Upper lobe of left lung (tissue), 6 donors: ENCODE results near the gene SPESP1. TPM values are rescaled to one million over a fixed set of nuclear protein-coding genes. Genes with fewer than 3 reads are reported as not detected.

Experiments
- ATAC-seq, 2 donors: fragments of 200-7000 bp; cut with Tn5 transposase; one replicate each; pipeline ENCODE4 v1.9.1; 2022; ENCODE audit warnings: mild to moderate bottlenecking in 2 of 2, moderate library complexity in 2 of 2; ENCODE audit not compliant: low FRiP score in 2 of 2
- DNase-seq, 2 donors: peaks; one replicate each; pipeline ENCODE4 v3.0.0-alpha.2; 2019 to 2020
- H3K27ac ChIP-seq, 4 donors: fragments of 200-600 bp; sonication (generic); one replicate each; pipeline ENCODE4 v1.5.1; 2016 to 2019
- H3K27me3 ChIP-seq, 4 donors: fragments of 200-600 bp; sonication (generic); one replicate each; pipeline ENCODE4 v1.5.1; 2017 to 2019
- H3K36me3 ChIP-seq, 4 donors: fragments of 200-600 bp; sonication (generic); one replicate each; pipeline ENCODE4 v1.5.1; 2016 to 2019
- H3K4me1 ChIP-seq, 4 donors: fragments of 200-600 bp; sonication (generic); one replicate each; pipeline ENCODE4 v1.5.1; 2018 to 2019
- H3K4me3 ChIP-seq, 4 donors: fragments of 200-600 bp; sonication (generic); one replicate each; pipeline ENCODE4 v1.5.1; 2017 to 2019; ENCODE audit warnings: mild to moderate bottlenecking in 2 of 4, moderate library complexity in 1 of 4
- H3K9me3 ChIP-seq, 4 donors: fragments of 200-600 bp; sonication (generic); one replicate each; pipeline ENCODE4 v1.5.1; 2018 to 2019
- EP300 ChIP-seq, 4 donors: sonication (generic); formaldehyde crosslinking; IDR thresholded peaks; one replicate each; pipeline ENCODE4 v1.5.1; 2017; ENCODE audit warnings: antibody characterized with exemption in 4 of 4, control low read depth in 2 of 4
- POLR2A ChIP-seq, 4 donors: fragments of 450-650 bp; IDR thresholded peaks; one replicate each; pipeline ENCODE4 v1.5.1; 2016 to 2017; ENCODE audit warnings: antibody characterized with exemption in 4 of 4, mild to moderate bottlenecking in 2 of 4
- POLR2AphosphoS5 ChIP-seq, 2 donors: sonication (generic); formaldehyde crosslinking; IDR thresholded peaks; one replicate each; pipeline ENCODE4 v1.5.1; 2017; ENCODE audit warnings: antibody characterized with exemption in 2 of 2
- WGBS, 2 donors: methylation state at CpG; one replicate each; pipeline ENCODE4 v1.1.5; 2017 to 2018; 5-methylcytosine and 5-hydroxymethylcytosine counted together
- total RNA-seq, 6 donors: library from RNA; depleted of rRNA in 4 of 6; stranded (reverse); fragments of >200 nt in 4 of 6; gene quantifications; one replicate each; pipeline versions ENCODE4 v1.1.0 to v1.2.1, GENCODE V29; 2016 to 2021
- TF ChIP-seq, protein P1 (sequence below), 6 experiments: fragments of 450-650 bp in 4 of 6; fragments of 200-600 bp in 2 of 6; sonication (generic) in 2 of 6; IDR thresholded peaks; one replicate each; pipeline ENCODE4 v1.5.1; 2016 to 2019; ENCODE audit warnings: antibody characterized with exemption in 6 of 6
- donor health status: DM: no; HTN: no; CAD: no; lungs with moderate emphysema.
- donor health status: DM: no; HTN: yes; CAD: no; lungs with severe emphysema.

SPESP1 gene
- total RNA-seq, 6 donors from 2014 or later = 0.91 to 5.1 (median 2.5) TPM; not detected in 1

DNA sequence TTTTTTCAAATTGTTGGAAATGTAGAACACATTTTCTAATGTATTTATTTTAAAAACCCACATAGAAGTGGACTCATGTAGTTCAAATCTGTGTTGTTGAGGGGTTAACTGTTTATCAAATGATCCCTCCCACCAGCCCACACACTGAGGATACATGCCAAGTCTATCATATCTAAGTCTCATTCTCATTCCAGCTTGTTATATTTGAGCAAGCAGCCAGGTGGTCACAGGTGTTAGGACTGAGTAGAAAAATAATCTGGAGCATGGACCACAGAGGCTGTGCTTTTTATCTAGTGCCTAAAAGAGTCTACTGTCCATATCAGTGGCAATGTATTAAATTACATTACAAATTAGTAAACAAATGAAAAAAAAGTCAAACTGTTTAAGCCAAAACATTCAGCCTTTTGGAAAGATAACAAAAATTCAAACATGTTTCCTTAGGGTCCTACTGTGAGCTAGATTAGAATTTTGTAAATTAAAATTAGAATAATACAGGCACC lies 20.7 kb upstream of the SPESP1 start:
- TF ChIP-seq EP300 (IDR thresholded peaks at IDR 0.05) (no peak), POLR2A (IDR thresholded peaks at IDR 0.05) (no peak), POLR2AphosphoS5 (IDR thresholded peaks at IDR 0.05) (no peak)
- no peak for ATAC-seq
- H3K27ac ChIP-seq = no peak overlapping the region
- no peak overlapping the region for H3K4me3 ChIP-seq
- no peaks in the 10 kb centered on the region for H3K27me3 ChIP-seq
- no peaks in the 10 kb centered on the region for H3K36me3 ChIP-seq
- H3K4me1 ChIP-seq = no peaks in the 10 kb centered on the region
- H3K9me3 ChIP-seq = no peaks in the 10 kb centered on the region
- DNase-seq = no peak

DNA sequence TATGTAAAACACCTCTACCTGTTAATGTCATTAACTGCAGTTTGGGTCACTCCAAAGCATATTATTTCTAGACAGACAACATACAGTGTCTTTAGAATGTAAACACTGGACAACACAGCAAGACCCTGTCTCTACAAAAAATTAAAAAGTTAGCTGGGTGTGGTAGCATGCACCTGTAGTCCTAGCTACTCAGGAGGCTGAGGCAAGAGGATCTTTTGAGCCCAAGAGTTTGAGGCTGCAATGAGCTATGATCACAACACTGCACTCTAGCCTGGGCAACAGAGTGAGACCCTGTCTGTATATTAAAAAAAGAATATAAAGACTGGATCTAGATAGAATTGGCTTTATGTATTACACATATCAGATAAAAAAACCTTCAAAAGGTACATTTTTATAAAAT lies 20.0 kb upstream of the SPESP1 start:
- Histone ChIP-seq H3K9me3 (no peaks in the 10 kb centered on the region), H3K4me1 (no peaks in the 10 kb centered on the region), H3K4me3 (no peak overlapping the region), H3K36me3 (no peaks in the 10 kb centered on the region), H3K27me3 (no peaks in the 10 kb centered on the region), H3K27ac (no peak overlapping the region)
- TF ChIP-seq POLR2AphosphoS5 (IDR thresholded peaks at IDR 0.05) (no peak), POLR2A (IDR thresholded peaks at IDR 0.05) (no peak), EP300 (IDR thresholded peaks at IDR 0.05) (no peak)
- TF ChIP-seq, protein P1, sequence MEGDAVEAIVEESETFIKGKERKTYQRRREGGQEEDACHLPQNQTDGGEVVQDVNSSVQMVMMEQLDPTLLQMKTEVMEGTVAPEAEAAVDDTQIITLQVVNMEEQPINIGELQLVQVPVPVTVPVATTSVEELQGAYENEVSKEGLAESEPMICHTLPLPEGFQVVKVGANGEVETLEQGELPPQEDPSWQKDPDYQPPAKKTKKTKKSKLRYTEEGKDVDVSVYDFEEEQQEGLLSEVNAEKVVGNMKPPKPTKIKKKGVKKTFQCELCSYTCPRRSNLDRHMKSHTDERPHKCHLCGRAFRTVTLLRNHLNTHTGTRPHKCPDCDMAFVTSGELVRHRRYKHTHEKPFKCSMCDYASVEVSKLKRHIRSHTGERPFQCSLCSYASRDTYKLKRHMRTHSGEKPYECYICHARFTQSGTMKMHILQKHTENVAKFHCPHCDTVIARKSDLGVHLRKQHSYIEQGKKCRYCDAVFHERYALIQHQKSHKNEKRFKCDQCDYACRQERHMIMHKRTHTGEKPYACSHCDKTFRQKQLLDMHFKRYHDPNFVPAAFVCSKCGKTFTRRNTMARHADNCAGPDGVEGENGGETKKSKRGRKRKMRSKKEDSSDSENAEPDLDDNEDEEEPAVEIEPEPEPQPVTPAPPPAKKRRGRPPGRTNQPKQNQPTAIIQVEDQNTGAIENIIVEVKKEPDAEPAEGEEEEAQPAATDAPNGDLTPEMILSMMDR (IDR thresholded peaks at IDR 0.05) = no peak
- DNase-seq = no peak
- ATAC-seq = no peak

DNA sequence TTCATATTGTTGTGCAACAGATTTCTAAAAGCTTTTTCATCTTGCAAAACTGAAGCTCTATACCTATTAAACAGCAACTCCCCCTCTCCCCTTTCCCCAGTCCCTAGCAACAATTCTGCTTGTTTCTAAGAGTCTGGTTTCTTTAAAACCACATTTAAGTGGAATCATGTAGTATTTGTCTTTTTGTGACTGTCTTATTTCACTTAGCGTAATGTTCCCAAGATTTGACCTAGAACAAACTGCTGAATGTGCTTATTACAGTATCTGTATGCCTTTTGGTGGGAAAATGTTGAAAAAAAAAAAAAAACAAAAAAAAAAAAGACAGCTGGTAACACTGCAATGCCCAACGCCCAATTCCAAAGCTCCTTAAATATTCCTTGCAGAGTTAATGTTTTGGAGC lies 19.5 kb upstream of the SPESP1 start:
- Histone ChIP-seq H3K27ac (no peak overlapping the region), H3K27me3 (no peaks in the 10 kb centered on the region), H3K4me1 (no peaks in the 10 kb centered on the region), H3K9me3 (peaks cover 0 to under 1% (median 0%) of the 10 kb centered on the region in 4 donors), H3K36me3 (no peaks in the 10 kb centered on the region), H3K4me3 (no peak overlapping the region)
- 69 to 72% methylated on average over 2 of the region's 2 CpGs for WGBS, 2 donors
- DNase-seq (no peak), ATAC-seq (no peak)
- TF ChIP-seq EP300 (IDR thresholded peaks at IDR 0.05) = no peak
- TF ChIP-seq POLR2A (IDR thresholded peaks at IDR 0.05) = no peak
- TF ChIP-seq, protein P1 (IDR thresholded peaks at IDR 0.05) = no peak
- no peak for TF ChIP-seq POLR2AphosphoS5 (IDR thresholded peaks at IDR 0.05)

DNA sequence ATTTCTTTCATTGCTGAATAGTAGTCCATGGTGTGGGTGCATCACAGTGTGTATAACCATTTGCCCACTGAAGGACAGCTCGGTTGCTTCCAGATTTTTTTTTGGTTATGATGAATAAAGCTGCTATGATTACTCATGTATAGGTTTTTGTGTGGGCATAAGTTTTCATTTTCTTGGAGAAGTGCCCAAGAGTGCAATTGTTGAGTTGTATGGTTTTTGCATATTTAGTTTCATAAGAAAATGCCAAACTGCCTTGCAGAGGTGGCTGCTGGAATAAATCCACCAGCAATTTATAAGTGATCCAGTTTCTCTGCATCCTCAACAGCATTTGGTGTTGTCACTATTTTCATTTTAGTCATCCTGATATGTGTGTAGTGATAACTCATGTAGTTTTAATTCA lies 8.4 kb upstream of the SPESP1 start:
- H3K36me3 ChIP-seq = no peaks in the 10 kb centered on the region
- H3K27me3 ChIP-seq = no peaks in the 10 kb centered on the region
- H3K4me1 ChIP-seq = no peaks in the 10 kb centered on the region
- H3K4me3 ChIP-seq = no peak overlapping the region
- no peaks in the 10 kb centered on the region for H3K9me3 ChIP-seq
- no peak overlapping the region for H3K27ac ChIP-seq
- 0% methylated on average over 1 of the region's 1 CpG for WGBS, 2 donors
- ATAC-seq = no peak
- no peak for DNase-seq
- TF ChIP-seq POLR2A (IDR thresholded peaks at IDR 0.05) = no peak
- TF ChIP-seq, protein P1 (IDR thresholded peaks at IDR 0.05) = no peak
- no peak for TF ChIP-seq EP300 (IDR thresholded peaks at IDR 0.05)
- no peak for TF ChIP-seq POLR2AphosphoS5 (IDR thresholded peaks at IDR 0.05)

DNA sequence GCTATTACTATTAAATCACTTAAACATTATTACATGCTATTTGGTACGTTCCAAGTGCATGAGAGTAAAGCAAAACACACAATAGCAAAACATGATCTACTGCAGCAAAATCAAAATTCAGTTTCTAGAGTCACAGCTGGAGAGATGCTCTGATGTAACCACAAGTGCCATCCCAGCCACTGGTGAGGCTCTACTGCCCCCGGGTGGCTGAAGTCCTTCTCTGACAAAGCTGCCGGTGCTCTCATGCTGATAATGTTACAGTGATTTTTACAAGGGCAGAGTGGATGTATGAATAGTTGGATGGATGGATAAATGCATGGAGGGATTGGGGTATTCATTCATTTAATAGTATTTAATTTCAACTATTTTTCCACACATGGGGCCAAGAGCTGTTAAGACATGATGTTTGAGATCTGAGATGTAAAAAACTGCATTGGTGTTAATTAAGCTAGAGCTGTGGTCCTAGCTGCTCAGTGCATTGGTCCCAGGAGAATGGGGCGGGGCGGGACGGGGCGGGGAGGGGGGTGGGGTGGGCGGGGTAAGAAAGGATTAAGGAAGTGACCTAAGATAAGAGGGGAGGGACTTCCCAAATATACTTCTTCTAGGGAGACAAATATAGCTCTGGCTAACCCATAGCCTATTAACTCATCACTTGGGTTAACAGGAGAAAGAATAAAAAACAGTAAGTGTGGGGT lies 5.3 kb upstream of the SPESP1 start:
- Histone ChIP-seq H3K36me3 (no peaks in the 10 kb centered on the region), H3K4me3 (no peak overlapping the region), H3K27me3 (no peaks in the 10 kb centered on the region), H3K4me1 (no peaks in the 10 kb centered on the region), H3K27ac (no peak overlapping the region), H3K9me3 (no peaks in the 10 kb centered on the region)
- 2 to 4% methylated on average over 8 of the region's 8 CpGs for WGBS, 2 donors
- ATAC-seq (peak; percentile 68 to 87), DNase-seq (peak in 1 of 2 donors; percentile 74)
- TF ChIP-seq, protein P1 (IDR thresholded peaks at IDR 0.05) = peak; percentile 40 to 74 (median 60)
- TF ChIP-seq POLR2AphosphoS5 (IDR thresholded peaks at IDR 0.05) = no peak
- no peak for TF ChIP-seq POLR2A (IDR thresholded peaks at IDR 0.05)
- TF ChIP-seq EP300 (IDR thresholded peaks at IDR 0.05) = no peak
